Osteocyte (in vitro differentiated cells): ENCODE results near the gene RWDD1. TPM values are rescaled to one million over a fixed set of nuclear protein-coding genes. Genes with fewer than 3 reads are reported as not detected.

Experiments
- DNase-seq: peaks from one replicate; pipeline ENCODE4 v3.0.0; 2021; ENCODE audit warnings: mixed read lengths; ENCODE audit not compliant: unreplicated experiment; ENCODE audit errors: extremely low spot score
- H3K27ac Mint-ChIP-seq: one replicate; pipeline ENCODE4 v1.8.0; 2021; ENCODE audit warnings: mild to moderate bottlenecking, mixed read lengths; ENCODE audit not compliant: unreplicated experiment
- H3K27me3 Mint-ChIP-seq: one replicate; pipeline ENCODE4 v1.8.0; 2021; ENCODE audit warnings: mixed read lengths; ENCODE audit not compliant: unreplicated experiment
- H3K36me3 Mint-ChIP-seq: one replicate; pipeline ENCODE4 v1.8.0; 2021; ENCODE audit warnings: mixed read lengths; ENCODE audit not compliant: unreplicated experiment
- H3K4me1 Mint-ChIP-seq: one replicate; pipeline ENCODE4 v1.8.0; 2021; ENCODE audit warnings: mixed read lengths; ENCODE audit not compliant: unreplicated experiment
- H3K4me3 Mint-ChIP-seq: one replicate; pipeline ENCODE4 v1.8.0; 2021; ENCODE audit warnings: mild to moderate bottlenecking, moderate library complexity, mixed read lengths; ENCODE audit not compliant: unreplicated experiment
- H3K9me3 Mint-ChIP-seq: one replicate; pipeline ENCODE4 v1.8.0; 2021; ENCODE audit warnings: mixed read lengths; ENCODE audit not compliant: unreplicated experiment
- total RNA-seq: library from RNA; stranded (reverse); gene quantifications from 2 replicates; pipeline ENCODE4 v1.2.1, GENCODE V29; 2021
- TF ChIP-seq, protein P1 (sequence below): fragments of 200-600 bp; sonication (generic); IDR thresholded peaks from 2 replicates; pipeline ENCODE4 v1.5.0; 2021; ENCODE audit warnings: antibody characterized with exemption, mild to moderate bottlenecking, moderate library complexity

RWDD1 gene
- total RNA-seq, 1 donor from 2014 or later = 37.2 TPM

GRCh38 chr6:116557893-116558292 lies 13.4 kb upstream of the RWDD1 start:
- Mint-ChIP-seq H3K27me3 (peaks cover 7% of the 10 kb centered on the region), H3K9me3 (no peaks in the 10 kb centered on the region), H3K36me3 (no peaks in the 10 kb centered on the region), H3K27ac (no peak overlapping the region), H3K4me1 (peaks cover 4% of the 10 kb centered on the region), H3K4me3 (no peak overlapping the region)
- no peak for DNase-seq
- TF ChIP-seq, protein P1, sequence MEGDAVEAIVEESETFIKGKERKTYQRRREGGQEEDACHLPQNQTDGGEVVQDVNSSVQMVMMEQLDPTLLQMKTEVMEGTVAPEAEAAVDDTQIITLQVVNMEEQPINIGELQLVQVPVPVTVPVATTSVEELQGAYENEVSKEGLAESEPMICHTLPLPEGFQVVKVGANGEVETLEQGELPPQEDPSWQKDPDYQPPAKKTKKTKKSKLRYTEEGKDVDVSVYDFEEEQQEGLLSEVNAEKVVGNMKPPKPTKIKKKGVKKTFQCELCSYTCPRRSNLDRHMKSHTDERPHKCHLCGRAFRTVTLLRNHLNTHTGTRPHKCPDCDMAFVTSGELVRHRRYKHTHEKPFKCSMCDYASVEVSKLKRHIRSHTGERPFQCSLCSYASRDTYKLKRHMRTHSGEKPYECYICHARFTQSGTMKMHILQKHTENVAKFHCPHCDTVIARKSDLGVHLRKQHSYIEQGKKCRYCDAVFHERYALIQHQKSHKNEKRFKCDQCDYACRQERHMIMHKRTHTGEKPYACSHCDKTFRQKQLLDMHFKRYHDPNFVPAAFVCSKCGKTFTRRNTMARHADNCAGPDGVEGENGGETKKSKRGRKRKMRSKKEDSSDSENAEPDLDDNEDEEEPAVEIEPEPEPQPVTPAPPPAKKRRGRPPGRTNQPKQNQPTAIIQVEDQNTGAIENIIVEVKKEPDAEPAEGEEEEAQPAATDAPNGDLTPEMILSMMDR = no peak

- TF ChIP-seq, protein P1 = no peak
- H3K27ac Mint-ChIP-seq = no peak overlapping the region
- H3K4me1 Mint-ChIP-seq = peaks cover 4% of the 10 kb centered on the region
- no peak overlapping the region for H3K4me3 Mint-ChIP-seq
- DNase-seq = no peak
- H3K36me3 Mint-ChIP-seq = no peaks in the 10 kb centered on the region
- H3K9me3 Mint-ChIP-seq = no peaks in the 10 kb centered on the region
- H3K27me3 Mint-ChIP-seq = peaks cover 8% of the 10 kb centered on the region
Observed at GRCh38 chr6:116560130-116560529, 11.2 kb upstream of the RWDD1 start.

- no peaks in the 10 kb centered on the region for H3K9me3 Mint-ChIP-seq
- H3K27me3 Mint-ChIP-seq = peaks cover 14% of the 10 kb centered on the region
- no peak overlapping the region for H3K27ac Mint-ChIP-seq
- H3K36me3 Mint-ChIP-seq = no peaks in the 10 kb centered on the region
- TF ChIP-seq, protein P1 = peak; percentile 94
- H3K4me1 Mint-ChIP-seq = peaks cover 4% of the 10 kb centered on the region
- no peak overlapping the region for H3K4me3 Mint-ChIP-seq
- peak; percentile 88 for DNase-seq
Observed at GRCh38 chr6:116561377-116562018, 9.8 kb upstream of the RWDD1 start.

- Mint-ChIP-seq H3K27ac (no peak overlapping the region), H3K36me3 (no peaks in the 10 kb centered on the region), H3K27me3 (peaks cover 19% of the 10 kb centered on the region), H3K9me3 (no peaks in the 10 kb centered on the region), H3K4me3 (no peak overlapping the region), H3K4me1 (peaks cover 4% of the 10 kb centered on the region)
- TF ChIP-seq, protein P1 = no peak
- DNase-seq = no peak
Observed at GRCh38 chr6:116562019-116562403, 9.3 kb upstream of the RWDD1 start.

- Mint-ChIP-seq H3K27me3 (peaks cover 20% of the 10 kb centered on the region), H3K27ac (no peak overlapping the region), H3K4me3 (no peak overlapping the region), H3K36me3 (no peaks in the 10 kb centered on the region), H3K9me3 (no peaks in the 10 kb centered on the region), H3K4me1 (peaks cover 4% of the 10 kb centered on the region)
- no peak for DNase-seq
- TF ChIP-seq, protein P1 = no peak
Observed at GRCh38 chr6:116562614-116563013, 8.7 kb upstream of the RWDD1 start.
